ENCODE results near the gene PCDHGB5.
"Not testable (repeated sequence)": the region's sequence is repeated elsewhere in the genome, so short reads cannot be mapped to it uniquely, and the experiment has no call there.

PCDHGB5 gene

GRCh38 chr5:141397756-141398551 lies at the start of gene PCDHGB5:
Gene PCDHGB5, plus strand, starts transcription at chr5:141397947. Its CDS starts 181 bp downstream, at chr5:141398128.
- not testable (repeated sequence) for H3K4me3 ChIP-seq (ENCODE audit: low read depth, low read length)

GRCh38 chr5:141349917-141350619 lies 47.7 kb upstream of the PCDHGB5 start, which contains the start of gene PCDHGB1:
Gene PCDHGB1, plus strand, starts transcription at chr5:141350099. Its CDS starts 162 bp downstream, at chr5:141350261.
- H3K4me3 ChIP-seq (ENCODE audit: low read depth, low read length): peak within 1 kb of the TSS; percentile 10

- H3K4me3 ChIP-seq (ENCODE audit: low read depth, low read length): no peak overlapping the region
These were observed 46.2 kb upstream of the PCDHGB5 start for GRCh38 chr5:141351591-141351990.

GRCh38 chr5:141354900-141355469 lies 42.8 kb upstream of the PCDHGB5 start, which contains the start of gene PCDHGA4:
Gene PCDHGA4, plus strand, starts transcription at chr5:141355021. Its CDS starts 87 bp downstream, at chr5:141355108.
- no peak within 1 kb of the TSS for H3K4me3 ChIP-seq (ENCODE audit: low read depth, low read length)

GRCh38 chr5:141355641-141356040 lies 42.1 kb upstream of the PCDHGB5 start:
- no peak overlapping the region for H3K4me3 ChIP-seq (ENCODE audit: low read depth, low read length)

GRCh38 chr5:141356133-141356532 lies 41.6 kb upstream of the PCDHGB5 start:
- no peak overlapping the region for H3K4me3 ChIP-seq (ENCODE audit: low read depth, low read length)

GRCh38 chr5:141356950-141357349 lies 40.8 kb upstream of the PCDHGB5 start:
- no peak overlapping the region for H3K4me3 ChIP-seq (ENCODE audit: low read depth, low read length)

GRCh38 chr5:141359790-141360426 lies 37.8 kb upstream of the PCDHGB5 start, which contains the start of gene PCDHGB2:
Gene PCDHGB2, plus strand, starts transcription at chr5:141359994. Its CDS starts 142 bp downstream, at chr5:141360136.
- no peak within 1 kb of the TSS for H3K4me3 ChIP-seq (ENCODE audit: low read depth, low read length)

- no peak overlapping the region for H3K4me3 ChIP-seq (ENCODE audit: low read depth, low read length)
These were observed 37.1 kb upstream of the PCDHGB5 start for GRCh38 chr5:141360685-141361084.

GRCh38 chr5:141362719-141363118 lies 35.0 kb upstream of the PCDHGB5 start:
- H3K4me3 ChIP-seq (ENCODE audit: low read depth, low read length): no peak overlapping the region

GRCh38 chr5:141363952-141364660 lies 33.6 kb upstream of the PCDHGB5 start, which contains the start of gene PCDHGA5:
Gene PCDHGA5, plus strand, starts transcription at chr5:141364162. Its CDS starts 169 bp downstream, at chr5:141364331.
- no peak within 1 kb of the TSS for H3K4me3 ChIP-seq (ENCODE audit: low read depth, low read length)

- H3K4me3 ChIP-seq (ENCODE audit: low read depth, low read length): no peak overlapping the region
These were observed 31.5 kb upstream of the PCDHGB5 start for GRCh38 chr5:141366016-141366896.

- no peak within 1 kb of the TSS for H3K4me3 ChIP-seq (ENCODE audit: low read depth, low read length)
These were observed 27.5 kb upstream of the PCDHGB5 start, which contains the start of gene PCDHGB3 for GRCh38 chr5:141369994-141370848. Gene PCDHGB3, plus strand, starts transcription at chr5:141370242. Its CDS starts 153 bp downstream, at chr5:141370395.

GRCh38 chr5:141371572-141372475 lies 25.9 kb upstream of the PCDHGB5 start:
- H3K4me3 ChIP-seq (ENCODE audit: low read depth, low read length): no peak overlapping the region

GRCh38 chr5:141373673-141374317 lies 24.0 kb upstream of the PCDHGB5 start, which contains the start of gene PCDHGA6:
Gene PCDHGA6, plus strand, starts transcription at chr5:141373891. Its CDS starts 193 bp downstream, at chr5:141374084.
- H3K4me3 ChIP-seq (ENCODE audit: low read depth, low read length): no peak within 1 kb of the TSS

- H3K4me3 ChIP-seq (ENCODE audit: low read depth, low read length): no peak overlapping the region
These were observed 23.1 kb upstream of the PCDHGB5 start for GRCh38 chr5:141374627-141375026.
